Colonic mucosa (tissue), 4 donors: ENCODE data around the gene HLA-G. TPM values are rescaled to one million over a fixed set of nuclear protein-coding genes. Genes with fewer than 3 reads are reported as not detected.

Experiments
- DNase-seq: peaks from one replicate; pipeline ENCODE4 v3.0.0-alpha.2; 2020
- H3K27ac ChIP-seq: fragments of 200-600 bp; one replicate; pipeline ENCODE4 v1.8.0; 2021
- H3K27me3 ChIP-seq: fragments of 200-600 bp; one replicate; pipeline ENCODE4 v1.8.0; 2021
- H3K36me3 ChIP-seq: fragments of 200-600 bp; one replicate; pipeline ENCODE4 v1.8.0; 2021
- H3K4me1 ChIP-seq: fragments of 200-600 bp; one replicate; pipeline ENCODE4 v1.8.0; 2021; ENCODE audit warnings: mild to moderate bottlenecking
- H3K4me3 ChIP-seq: fragments of 200-600 bp; one replicate; pipeline ENCODE4 v1.8.0; 2021
- H3K9ac ChIP-seq, 2 donors: one replicate each; pipeline ENCODE4 v1.7.0; 2013; ENCODE audit warnings: control low read depth in 2 of 2, low read depth in 2 of 2, low read length in 2 of 2
- H3K9me3 ChIP-seq: fragments of 200-600 bp; one replicate; pipeline ENCODE4 v1.8.0; 2021
- intact Hi-C: fragments of 100-400 bp; cut with DNase I; formaldehyde crosslinking; loops from one replicate; pipeline ENCODE4 v1.14.1; 2022
- total RNA-seq, 2 donors: library from RNA; stranded (reverse); fragmentation: NEBNext Ultra II Directional in 1 of 2; extraction: Animal tissue kit (Norgen Biotek cat#: 25700) in 1 of 2; gene quantifications; one replicate each; pipeline ENCODE4 v1.2.1, GENCODE V29; 2021
- TF ChIP-seq, protein P1 (sequence below): fragments of 200-600 bp; IDR thresholded peaks from one replicate; pipeline ENCODE4 v1.8.0; 2022; ENCODE audit warnings: antibody characterized with exemption, mild to moderate bottlenecking
- donor health status: healthy.
- donor health status: DM: no; HTN: no; CAD: no.
- donor health status: DM: no; HTN: no; CAD: no.

Gene HLA-G
- total RNA-seq, 2 donors from 2014 or later: 55.3 to 91.3 TPM

DNA sequence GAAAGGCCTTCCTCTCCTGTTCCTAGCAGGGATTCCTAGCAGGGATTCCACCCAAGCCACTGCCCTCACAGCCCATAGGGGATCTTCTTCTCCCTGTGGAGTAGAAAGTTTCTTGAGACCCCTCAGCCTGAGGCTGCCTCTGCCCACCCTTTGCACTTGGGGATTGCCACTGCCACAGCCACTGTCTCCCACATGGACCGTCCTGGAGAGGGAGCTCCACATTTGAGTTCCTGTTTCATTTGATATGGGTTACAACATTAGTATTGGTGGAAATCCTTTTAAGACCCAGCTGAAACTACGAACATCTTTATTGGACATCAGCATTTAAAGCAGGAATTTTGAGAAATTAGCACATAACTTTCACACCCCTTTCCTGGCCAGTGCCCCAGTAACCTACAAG, 25.6 kb downstream of the HLA-G start:
- Histone ChIP-seq H3K9me3 (no peaks in the 10 kb centered on the region), H3K36me3 (no peaks in the 10 kb centered on the region), H3K9ac (no peak overlapping the region), H3K27ac (no peak overlapping the region), H3K4me3 (no peak overlapping the region), H3K4me1 (peaks cover 4% of the 10 kb centered on the region), H3K27me3 (no peaks in the 10 kb centered on the region)
- intact Hi-C loops: no loop called here
- TF ChIP-seq, protein P1, sequence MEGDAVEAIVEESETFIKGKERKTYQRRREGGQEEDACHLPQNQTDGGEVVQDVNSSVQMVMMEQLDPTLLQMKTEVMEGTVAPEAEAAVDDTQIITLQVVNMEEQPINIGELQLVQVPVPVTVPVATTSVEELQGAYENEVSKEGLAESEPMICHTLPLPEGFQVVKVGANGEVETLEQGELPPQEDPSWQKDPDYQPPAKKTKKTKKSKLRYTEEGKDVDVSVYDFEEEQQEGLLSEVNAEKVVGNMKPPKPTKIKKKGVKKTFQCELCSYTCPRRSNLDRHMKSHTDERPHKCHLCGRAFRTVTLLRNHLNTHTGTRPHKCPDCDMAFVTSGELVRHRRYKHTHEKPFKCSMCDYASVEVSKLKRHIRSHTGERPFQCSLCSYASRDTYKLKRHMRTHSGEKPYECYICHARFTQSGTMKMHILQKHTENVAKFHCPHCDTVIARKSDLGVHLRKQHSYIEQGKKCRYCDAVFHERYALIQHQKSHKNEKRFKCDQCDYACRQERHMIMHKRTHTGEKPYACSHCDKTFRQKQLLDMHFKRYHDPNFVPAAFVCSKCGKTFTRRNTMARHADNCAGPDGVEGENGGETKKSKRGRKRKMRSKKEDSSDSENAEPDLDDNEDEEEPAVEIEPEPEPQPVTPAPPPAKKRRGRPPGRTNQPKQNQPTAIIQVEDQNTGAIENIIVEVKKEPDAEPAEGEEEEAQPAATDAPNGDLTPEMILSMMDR: no peak
- DNase-seq: no peak

DNA sequence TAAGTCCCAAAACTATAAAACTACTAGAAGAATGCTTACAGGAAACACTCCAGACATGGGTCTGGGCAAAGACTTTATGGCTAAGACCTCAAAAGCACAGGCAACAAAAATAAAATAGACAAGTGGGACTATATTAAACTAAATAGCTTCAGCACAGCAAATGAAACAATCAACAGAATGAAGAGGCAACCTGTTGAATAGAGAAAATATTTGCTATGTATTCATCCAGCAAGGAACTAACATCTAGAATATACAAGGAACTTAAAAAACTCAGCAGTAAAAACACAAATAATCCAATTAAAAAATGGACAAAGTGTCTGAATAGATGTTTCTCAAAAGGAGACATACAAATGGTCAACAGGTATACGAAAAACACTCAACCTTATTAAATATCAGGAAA, 30.4 kb downstream of the HLA-G start:
- Histone ChIP-seq H3K27ac (no peak overlapping the region), H3K9me3 (no peaks in the 10 kb centered on the region), H3K4me1 (no peaks in the 10 kb centered on the region), H3K4me3 (no peak overlapping the region), H3K9ac (no peak overlapping the region), H3K27me3 (no peaks in the 10 kb centered on the region), H3K36me3 (no peaks in the 10 kb centered on the region)
- intact Hi-C loops: no loop called here
- DNase-seq: no peak
- TF ChIP-seq, protein P1: no peak

DNA sequence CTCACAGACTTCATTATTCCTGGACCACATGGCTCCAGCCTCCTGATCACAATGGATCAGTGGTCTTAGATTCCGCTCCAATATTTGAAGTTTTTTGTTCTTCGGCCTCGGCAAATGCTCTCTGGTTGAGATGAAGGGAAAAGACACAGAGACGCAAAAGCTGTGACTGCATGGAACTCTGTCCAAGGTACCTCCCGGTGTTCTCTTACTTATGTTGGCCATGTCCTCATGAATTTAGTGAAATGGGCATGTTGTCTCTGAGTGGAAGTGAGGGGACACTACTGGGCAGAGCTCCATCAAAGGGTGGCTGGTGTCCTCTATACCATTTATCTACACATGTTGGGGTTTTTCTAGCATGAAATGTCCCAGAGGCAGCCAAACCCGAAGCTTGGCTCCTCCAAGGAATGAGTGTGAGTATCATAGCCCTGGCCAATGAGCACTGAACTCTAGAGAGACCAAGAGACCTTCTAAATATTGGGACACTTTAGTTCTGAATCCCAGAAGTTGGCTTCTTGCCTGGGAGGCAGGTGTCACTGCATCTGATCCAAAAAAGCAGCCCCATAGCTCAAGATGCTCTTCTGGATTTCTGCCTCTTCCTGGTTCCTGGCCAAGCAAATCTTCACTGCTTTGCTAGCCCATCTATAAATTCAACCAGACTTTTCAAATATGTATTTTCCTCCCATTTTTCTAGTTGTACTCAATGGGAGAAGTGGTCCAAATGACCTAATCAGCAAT, 34.1 kb downstream of the HLA-G start:
- Histone ChIP-seq H3K36me3 (no peaks in the 10 kb centered on the region), H3K27ac (no peak overlapping the region), H3K9ac (no peak overlapping the region), H3K9me3 (no peaks in the 10 kb centered on the region), H3K27me3 (no peaks in the 10 kb centered on the region), H3K4me1 (no peaks in the 10 kb centered on the region), H3K4me3 (no peak overlapping the region)
- intact Hi-C loops: no loop called here
- DNase-seq: no peak
- TF ChIP-seq, protein P1: no peak

DNA sequence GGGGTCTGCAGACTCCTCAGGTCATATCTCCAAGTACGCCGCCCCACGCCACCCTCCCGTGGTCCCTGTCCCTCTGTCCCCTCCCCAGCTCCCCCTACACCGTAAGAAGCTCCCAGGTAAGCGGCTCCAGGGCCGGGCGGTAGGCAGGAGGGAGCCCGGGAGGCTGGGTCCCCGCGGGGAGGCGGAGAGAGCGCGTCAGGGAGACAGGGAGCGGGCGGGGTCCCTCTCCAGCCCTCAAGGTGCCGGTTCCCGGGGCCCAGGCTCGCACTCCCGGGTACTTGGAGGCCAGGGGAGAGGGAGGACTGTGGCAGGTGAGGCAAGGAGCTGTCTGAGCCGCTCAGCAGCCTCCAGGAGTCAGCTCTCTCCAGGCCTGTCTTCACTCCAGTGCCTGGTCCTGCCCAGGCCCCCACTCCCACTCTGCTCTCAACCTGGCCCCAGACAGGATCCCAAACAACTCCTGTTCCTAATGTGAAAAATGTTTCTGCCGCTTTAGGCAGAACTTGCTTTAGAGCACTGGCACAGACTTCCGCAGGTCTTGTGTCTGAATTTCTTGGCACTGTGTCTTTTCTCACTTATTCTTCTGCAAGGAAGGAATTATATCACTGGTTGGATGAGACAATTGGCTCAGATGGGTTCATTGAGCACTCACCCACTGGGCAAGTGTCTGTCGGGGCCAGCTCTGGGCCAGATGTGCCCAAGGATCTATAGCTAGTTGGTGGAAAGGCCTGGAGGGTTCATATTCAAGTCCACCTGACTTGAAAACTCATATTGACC, 36.6 kb downstream of the HLA-G start:
- intact Hi-C loops: no loop called here
- DNase-seq: no peak
- Histone ChIP-seq H3K9ac (no peak overlapping the region), H3K27ac (no peak overlapping the region), H3K9me3 (no peaks in the 10 kb centered on the region), H3K4me3 (no peak overlapping the region), H3K4me1 (no peaks in the 10 kb centered on the region), H3K27me3 (no peaks in the 10 kb centered on the region), H3K36me3 (no peaks in the 10 kb centered on the region)
- TF ChIP-seq, protein P1: no peak

DNA sequence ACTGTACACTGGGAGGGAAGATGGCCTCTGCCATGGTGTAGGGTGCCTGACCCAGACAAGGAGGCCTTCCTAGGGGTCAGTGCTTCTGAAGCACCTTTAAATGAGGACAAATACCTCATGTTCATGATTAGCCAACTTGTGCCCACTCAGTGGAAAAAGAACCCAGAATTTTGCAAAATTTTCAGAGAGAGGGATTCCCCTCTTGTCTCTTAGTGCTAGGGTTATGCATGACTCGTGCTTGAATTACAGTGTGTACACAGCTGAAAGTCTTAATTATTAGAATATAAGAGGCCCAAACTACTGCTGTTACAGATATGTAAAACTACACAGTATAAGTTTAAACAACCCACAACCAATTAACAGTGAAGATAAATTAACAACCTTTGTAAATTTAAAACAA, 38.0 kb downstream of the HLA-G start:
- Histone ChIP-seq H3K9me3 (no peaks in the 10 kb centered on the region), H3K27me3 (no peaks in the 10 kb centered on the region), H3K4me1 (no peaks in the 10 kb centered on the region), H3K27ac (no peak overlapping the region), H3K4me3 (no peak overlapping the region), H3K9ac (no peak overlapping the region), H3K36me3 (no peaks in the 10 kb centered on the region)
- intact Hi-C loops: no loop called here
- TF ChIP-seq, protein P1: no peak
- no peak for DNase-seq
